OCI-LY7 (cell line): ENCODE measurements around the gene RHOT2. TPM values are rescaled to one million over a fixed set of nuclear protein-coding genes. Genes with fewer than 3 reads are reported as not detected.
A peak's percentile ranks its signal among the peaks of the same experiment; 100 is the strongest.
"Not testable (repeated sequence)": the region's sequence is repeated elsewhere in the genome, so short reads cannot be mapped to it uniquely, and the experiment has no call there.

Experiments used
- BruUV-seq: library from RNA; stranded (reverse); fragments of 400-500 nt; replicated peaks from 2 replicates; lab custom pipeline; 2021; lab: Mats Ljungman, UMichigan
- CTCF ChIA-PET: fragments of 300-600 bp; sonication (Branson Sonifier 250); formaldehyde crosslinking; loops from one replicate; lab custom pipeline; 2022; ENCODE audit warnings: antibody characterized with exemption; ENCODE audit not compliant: unreplicated experiment; lab: Charles Lee
- POLR2A ChIA-PET: fragments of 300-600 bp; sonication (Branson Sonifier 250); formaldehyde crosslinking; loops from one replicate; lab custom pipeline; 2022; ENCODE audit warnings: antibody characterized with exemption; lab: Charles Lee
- DNase-seq: peaks from one replicate; pipeline ENCODE4 v3.0.0-alpha.2; 2015; ENCODE audit warnings: low spot score
- H2AFZ ChIP-seq: fragments of 200-600 bp; sonication (generic), shearing (Covaris generic); 2 replicates; pipeline ENCODE4 v1.6.1; 2014; ENCODE audit warnings: mild to moderate bottlenecking, antibody characterized with exemption, low read length, moderate library complexity
- H3K27ac ChIP-seq: fragments of 200-600 bp; sonication (generic); 2 replicates; pipeline ENCODE4 v1.5.1; 2014; ENCODE audit warnings: mixed run types, low read depth, mild to moderate bottlenecking, moderate library complexity, low read length, inconsistent platforms; ENCODE audit not compliant: poor library complexity, severe bottlenecking
- H3K36me3 ChIP-seq: fragments of 200-600 bp; sonication (generic); 2 replicates; pipeline ENCODE4 v1.6.1; 2014; ENCODE audit warnings: mild to moderate bottlenecking, antibody characterized with exemption, low read length, moderate library complexity, mixed read lengths; ENCODE audit not compliant: insufficient read depth
- H3K4me1 ChIP-seq: fragments of 200-600 bp; sonication (generic); 2 replicates; pipeline ENCODE4 v1.5.1; 2014; ENCODE audit warnings: mild to moderate bottlenecking, low read length; ENCODE audit not compliant: insufficient read depth, poor library complexity, severe bottlenecking
- H3K4me2 ChIP-seq: fragments of 200-600 bp; sonication (generic); 2 replicates; pipeline ENCODE4 v1.6.1; 2014; ENCODE audit warnings: mild to moderate bottlenecking, low read length
- H3K4me3 ChIP-seq: fragments of 200-600 bp; sonication (generic); 2 replicates; pipeline ENCODE4 v1.5.1; 2014; ENCODE audit warnings: mild to moderate bottlenecking, low read depth, low read length; ENCODE audit not compliant: poor library complexity, severe bottlenecking
- H3K79me2 ChIP-seq: fragments of 200-600 bp; sonication (generic); 2 replicates; pipeline ENCODE4 v1.6.1; 2016; ENCODE audit warnings: low read depth, mild to moderate bottlenecking, low read length, moderate library complexity, mixed read lengths; ENCODE audit not compliant: insufficient read depth
- H3K9me2 ChIP-seq: fragments of 200-600 bp; sonication (generic); 2 replicates; pipeline ENCODE4 v1.6.1; 2016; ENCODE audit warnings: mild to moderate bottlenecking, low read length, mixed read lengths; ENCODE audit not compliant: insufficient read depth
- H3K9me3 ChIP-seq: fragments of 200-600 bp; sonication (generic); 2 replicates; pipeline ENCODE4 v1.6.1; 2014; ENCODE audit warnings: mild to moderate bottlenecking, mixed run types, low read length, mixed read lengths
- H4K20me1 ChIP-seq: fragments of 200-600 bp; sonication (generic); 2 replicates; pipeline ENCODE4 v1.6.1; 2014; ENCODE audit warnings: mild to moderate bottlenecking, antibody characterized with exemption, low read length, moderate library complexity, mixed read lengths; ENCODE audit not compliant: insufficient read depth
- EZH2phosphoT487 ChIP-seq: fragments of 200-600 bp; sonication (generic); IDR thresholded peaks from 2 replicates; pipeline ENCODE4 v1.6.1; 2018; ENCODE audit warnings: low read depth, borderline replicate concordance, mild to moderate bottlenecking, mixed run types, antibody characterized with exemption, low read length, moderate library complexity, mixed read lengths
- intact Hi-C: fragments of 100-400 bp; cut with micrococcal nuclease; formaldehyde crosslinking; loops from one replicate; pipeline ENCODE4 v1.10.0; 2022; ENCODE audit not compliant: unreplicated experiment
- total RNA-seq, 2 experiments: library from RNA; depleted of rRNA in 1 of 2; stranded (reverse); fragments of >200 nt in 1 of 2; shearing (Covaris generic) in 1 of 2; gene quantifications; 2 replicates each; pipeline ENCODE4 v1.2.3, GENCODE V29; 2014 to 2022
- TF ChIP-seq, protein P1 (sequence below): fragments of 200-600 bp; sonication (generic); conservative IDR thresholded peaks from 2 replicates; pipeline ENCODE4 v1.5.1; 2014; ENCODE audit warnings: mild to moderate bottlenecking, antibody characterized with exemption, low read length, moderate library complexity, mixed read lengths

RHOT2 gene
- total RNA-seq, 2 experiments from 2014 or later, result 133 to 136 TPM

DNA sequence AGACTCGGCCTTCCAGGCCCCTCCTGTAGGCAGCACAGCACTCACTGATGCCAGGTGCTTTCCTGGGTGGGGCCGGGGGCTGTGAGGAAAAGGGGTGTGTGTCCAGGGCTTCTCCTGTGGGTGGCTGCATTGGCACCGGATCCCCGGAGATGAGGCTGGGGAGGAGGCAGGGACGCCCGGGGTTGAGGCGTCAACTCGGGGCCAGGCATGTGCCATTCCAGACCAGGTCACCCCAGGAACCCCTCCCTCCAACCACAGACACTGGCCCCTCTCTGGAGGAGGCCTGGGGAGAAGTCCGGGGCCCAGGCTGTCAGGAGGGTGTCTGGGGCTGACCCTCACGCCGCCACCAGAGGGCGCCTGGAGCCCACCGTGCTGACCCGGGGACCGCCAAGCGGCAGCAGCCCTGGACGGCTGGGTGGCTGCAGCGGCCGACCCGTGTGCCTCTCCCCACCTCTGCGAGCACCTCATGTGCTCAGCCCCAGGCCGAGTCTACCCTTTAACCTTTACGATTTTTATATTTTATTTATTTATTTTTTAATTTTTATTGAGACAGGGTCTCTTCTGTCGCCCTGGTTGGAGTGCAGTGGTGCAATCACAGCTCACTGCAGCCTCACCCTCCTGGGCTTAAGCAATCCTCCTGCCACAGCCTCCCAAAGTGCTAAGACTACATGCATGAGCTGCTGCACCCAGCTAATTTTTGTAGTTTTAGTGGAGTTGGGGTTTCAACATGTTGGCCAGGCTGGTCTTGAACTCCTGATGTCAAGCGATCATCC lies 43.8 kb downstream of the RHOT2 start:
- no peaks in the 10 kb centered on the region for H3K9me3 ChIP-seq
- no peak overlapping the region for H3K27ac ChIP-seq
- no peaks in the 10 kb centered on the region for H4K20me1 ChIP-seq
- DNase-seq, result peak; percentile 82
- no peaks in the 10 kb centered on the region for H3K9me2 ChIP-seq
- intact Hi-C loops, result loop anchor here (1.0 kb wide), 1 partner anchor 74 kb away; no protein-coding TSS in a partner anchor
- H3K79me2 ChIP-seq, result no peaks in the 10 kb centered on the region
- no peak overlapping the region for H3K4me2 ChIP-seq
- no TSS peak for BruUV-seq
- H3K4me1 ChIP-seq, result peaks cover 17% of the 10 kb centered on the region
- H3K36me3 ChIP-seq, result no peaks in the 10 kb centered on the region
- ChIA-PET CTCF (interaction anchor here (0.6 kb wide), 1 partner anchor 19 kb away, joined by 4 read pairs; no protein-coding TSS in a partner anchor), POLR2A (interaction anchor here (0.7 to 1.0 kb wide), 2 partner anchors 10 to 28 kb away, joined by 3 to 6 read pairs; no protein-coding TSS in a partner anchor)
- H2AFZ ChIP-seq, result no peak overlapping the region
- H3K4me3 ChIP-seq, result no peak overlapping the region
- TF ChIP-seq, protein P1, sequence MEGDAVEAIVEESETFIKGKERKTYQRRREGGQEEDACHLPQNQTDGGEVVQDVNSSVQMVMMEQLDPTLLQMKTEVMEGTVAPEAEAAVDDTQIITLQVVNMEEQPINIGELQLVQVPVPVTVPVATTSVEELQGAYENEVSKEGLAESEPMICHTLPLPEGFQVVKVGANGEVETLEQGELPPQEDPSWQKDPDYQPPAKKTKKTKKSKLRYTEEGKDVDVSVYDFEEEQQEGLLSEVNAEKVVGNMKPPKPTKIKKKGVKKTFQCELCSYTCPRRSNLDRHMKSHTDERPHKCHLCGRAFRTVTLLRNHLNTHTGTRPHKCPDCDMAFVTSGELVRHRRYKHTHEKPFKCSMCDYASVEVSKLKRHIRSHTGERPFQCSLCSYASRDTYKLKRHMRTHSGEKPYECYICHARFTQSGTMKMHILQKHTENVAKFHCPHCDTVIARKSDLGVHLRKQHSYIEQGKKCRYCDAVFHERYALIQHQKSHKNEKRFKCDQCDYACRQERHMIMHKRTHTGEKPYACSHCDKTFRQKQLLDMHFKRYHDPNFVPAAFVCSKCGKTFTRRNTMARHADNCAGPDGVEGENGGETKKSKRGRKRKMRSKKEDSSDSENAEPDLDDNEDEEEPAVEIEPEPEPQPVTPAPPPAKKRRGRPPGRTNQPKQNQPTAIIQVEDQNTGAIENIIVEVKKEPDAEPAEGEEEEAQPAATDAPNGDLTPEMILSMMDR, result peak; percentile 84
- TF ChIP-seq EZH2phosphoT487, result no peak

DNA sequence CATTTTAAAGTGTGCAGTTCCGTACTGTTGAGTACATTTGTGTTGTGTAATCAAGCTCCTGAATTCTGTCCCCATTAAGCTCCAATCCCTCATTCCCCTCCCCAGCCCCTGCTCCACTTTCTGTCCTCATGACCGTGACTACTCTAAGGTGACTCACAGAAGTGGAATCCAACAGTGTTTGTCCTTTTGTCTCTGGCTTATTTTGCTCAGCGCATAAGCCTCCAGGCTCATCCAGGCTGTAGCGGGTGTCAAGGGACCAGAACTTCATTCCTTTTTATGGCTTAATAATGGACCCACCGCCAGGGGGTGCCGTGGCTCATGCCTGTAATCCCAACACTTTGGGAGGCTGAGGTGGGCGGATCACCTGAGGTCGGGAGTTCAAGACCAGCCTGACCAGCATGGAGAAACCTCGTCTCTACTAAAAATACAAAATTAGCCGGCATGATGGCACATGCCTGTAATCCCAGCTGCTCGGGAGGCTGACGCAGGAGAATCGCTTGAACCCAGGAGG lies 44.9 kb downstream of the RHOT2 start:
- H3K9me2 ChIP-seq, BruUV-seq, H3K36me3 ChIP-seq, H2AFZ ChIP-seq, intact Hi-C loops, H3K4me2 ChIP-seq, H3K4me3 ChIP-seq, H3K79me2 ChIP-seq, H3K27ac ChIP-seq, H3K9me3 ChIP-seq, H4K20me1 ChIP-seq: not testable (repeated sequence)
- TF ChIP-seq, protein P1, result peak; percentile 73
- peak; percentile 67 for DNase-seq
- H3K4me1 ChIP-seq, result peaks cover 17% of the 10 kb centered on the region
- ChIA-PET CTCF (interaction anchor here (0.6 kb wide), 1 partner anchor 15 kb away, joined by 3 read pairs; no protein-coding TSS in a partner anchor), POLR2A (interaction anchor here (0.7 to 1.0 kb wide), 2 partner anchors 9 to 27 kb away, joined by 3 to 6 read pairs; no protein-coding TSS in a partner anchor)
